ENCODE measurements around the gene NLRC5. TPM values are rescaled to one million over a fixed set of nuclear protein-coding genes. Genes with fewer than 3 reads are reported as not detected.
"Not testable (repeated sequence)": the region's sequence is repeated elsewhere in the genome, so short reads cannot be mapped to it uniquely, and the experiment has no call there.

The NLRC5 gene
- total RNA-seq, 1 experiment from 2014 or later, result 29.4 TPM

DNA sequence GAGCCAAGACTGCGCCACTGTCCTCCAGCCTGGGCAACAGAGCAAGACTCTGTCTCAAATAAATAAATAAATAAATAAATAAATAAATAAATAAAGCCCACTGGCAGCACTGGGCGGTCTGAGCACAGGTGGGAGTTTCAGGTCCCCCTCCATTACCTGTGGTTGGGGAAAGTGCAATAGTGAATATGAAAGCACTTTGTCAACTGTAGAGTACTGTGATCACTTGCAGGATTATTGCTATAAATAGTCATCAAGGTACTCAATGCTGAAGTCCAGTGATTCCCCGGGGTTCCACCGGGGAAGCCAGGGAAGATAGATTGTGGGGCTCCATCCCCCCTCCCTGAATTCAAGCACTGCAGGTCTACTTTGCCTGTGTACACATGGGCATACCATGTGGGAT, 60.3 kb downstream of the NLRC5 start:
- Histone ChIP-seq H3K4me3 (no peak overlapping the region), H3K36me3 (peaks cover 57% of the 10 kb centered on the region), H3K27me3 (replicated peaks) (no peaks in the 10 kb centered on the region), H3K4me1 (replicated peaks) (no peaks in the 10 kb centered on the region), H3K27ac (no peak overlapping the region), H3K9me3 (replicated peaks) (no peaks in the 10 kb centered on the region)
- no peak for DNase-seq (ENCODE audit: low read depth in 1 of 2, low spot score in 2 of 2)

DNA sequence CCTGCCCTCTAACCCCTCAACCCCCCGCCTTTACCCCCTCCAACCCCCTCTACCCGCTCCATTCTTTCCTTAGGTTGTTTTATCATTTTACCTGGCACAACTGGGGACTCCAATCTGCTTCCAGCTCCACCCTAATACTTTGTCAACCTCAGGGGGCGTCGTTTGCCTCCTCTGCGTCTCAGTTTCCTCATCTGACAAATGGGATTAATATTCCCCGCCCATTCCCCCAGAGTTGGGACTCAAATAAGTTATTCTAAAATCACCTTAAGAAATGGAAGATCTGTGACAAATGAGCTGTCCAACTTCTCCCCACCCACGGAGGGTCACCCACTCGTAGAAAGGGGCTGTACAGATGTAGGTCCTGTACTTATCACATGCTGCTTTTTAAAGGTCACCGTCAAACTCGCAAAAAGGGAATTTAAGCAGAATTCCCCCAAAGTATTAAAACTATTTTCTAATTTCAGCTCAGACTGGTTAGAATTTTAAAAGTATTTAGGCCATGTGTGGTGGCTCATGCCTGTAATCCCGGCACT, 62.4 kb downstream of the NLRC5 start:
- no peaks in the 10 kb centered on the region for H3K27me3 ChIP-seq (replicated peaks)
- peaks cover 52% of the 10 kb centered on the region for H3K36me3 ChIP-seq
- no peak overlapping the region for H3K27ac ChIP-seq
- H3K9me3 ChIP-seq (replicated peaks), result no peaks in the 10 kb centered on the region
- H3K4me3 ChIP-seq, result no peak overlapping the region
- DNase-seq (ENCODE audit: low read depth in 1 of 2, low spot score in 2 of 2), result no peak
- H3K4me1 ChIP-seq (replicated peaks), result no peaks in the 10 kb centered on the region

DNA sequence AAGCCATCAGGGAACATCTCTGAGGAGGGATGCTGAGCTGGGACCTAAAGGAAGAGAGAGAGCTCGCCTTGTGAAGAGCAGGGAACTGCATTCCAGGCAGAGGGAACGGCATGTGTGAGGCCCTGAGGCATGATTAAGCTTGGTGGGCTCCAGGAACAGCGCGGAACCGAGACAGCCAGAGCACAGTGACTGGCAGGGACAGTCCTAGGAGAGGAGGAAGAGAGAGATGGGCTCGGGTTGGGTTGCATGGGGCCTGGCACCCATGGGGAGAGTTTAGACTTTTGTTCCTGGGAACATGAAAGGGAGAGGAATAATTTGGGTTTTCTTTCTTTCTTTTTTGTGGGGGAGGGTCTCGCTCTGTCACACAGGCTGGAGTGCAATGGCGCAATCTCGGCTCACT, 63.8 kb downstream of the NLRC5 start:
- Histone ChIP-seq H3K36me3 (peaks cover 56% of the 10 kb centered on the region), H3K4me1 (replicated peaks) (no peaks in the 10 kb centered on the region), H3K27me3 (replicated peaks) (no peaks in the 10 kb centered on the region), H3K27ac (no peak overlapping the region), H3K9me3 (replicated peaks) (no peaks in the 10 kb centered on the region), H3K4me3 (no peak overlapping the region)
- no peak for DNase-seq (ENCODE audit: low read depth in 1 of 2, low spot score in 2 of 2)

DNA sequence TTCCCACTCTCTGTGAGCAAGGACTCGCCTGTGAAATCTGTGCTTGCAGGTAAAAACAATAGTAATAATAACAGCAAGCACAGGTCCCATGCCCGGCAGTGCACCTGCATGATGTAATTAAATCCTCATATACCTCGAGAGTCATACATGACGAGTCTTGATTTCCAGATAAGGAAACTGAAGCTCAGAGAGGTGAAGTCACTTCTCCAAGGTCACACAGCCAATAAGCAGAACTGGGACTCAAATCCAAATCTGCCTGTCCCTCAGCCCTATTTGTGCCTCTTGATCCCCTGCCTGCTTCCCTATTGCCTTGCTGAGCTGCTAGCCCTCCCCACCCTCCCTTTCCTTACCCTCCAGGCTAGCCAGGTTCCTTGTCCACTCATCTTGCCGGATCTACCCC, 65.0 kb downstream of the NLRC5 start:
- H3K27ac ChIP-seq, result no peak overlapping the region
- no peaks in the 10 kb centered on the region for H3K9me3 ChIP-seq (replicated peaks)
- H3K4me1 ChIP-seq (replicated peaks), result no peaks in the 10 kb centered on the region
- no peak overlapping the region for H3K4me3 ChIP-seq
- H3K27me3 ChIP-seq (replicated peaks), result no peaks in the 10 kb centered on the region
- H3K36me3 ChIP-seq, result peaks cover 64% of the 10 kb centered on the region
- no peak for DNase-seq (ENCODE audit: low read depth in 1 of 2, low spot score in 2 of 2)

DNA sequence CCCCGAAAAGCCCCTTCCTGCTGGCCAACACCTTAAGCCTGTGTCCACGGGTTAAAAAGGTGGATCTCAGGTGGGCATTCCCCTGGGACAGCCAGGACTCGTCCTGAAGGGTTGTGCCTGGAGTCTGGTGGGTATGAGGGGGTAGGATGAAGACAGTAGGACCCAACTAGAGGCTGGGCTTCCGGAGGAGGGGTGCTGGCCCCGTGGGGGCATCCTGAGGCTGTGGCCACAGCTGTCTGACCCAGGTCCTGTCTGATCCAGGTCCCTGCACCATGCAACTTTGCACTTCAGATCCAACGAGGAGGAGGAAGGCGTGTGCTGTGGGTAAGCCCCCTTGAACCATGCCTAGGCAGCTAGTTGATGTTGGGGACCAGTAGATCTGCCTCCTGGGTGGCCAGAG, 65.4 kb downstream of the NLRC5 start:
- Histone ChIP-seq H3K27me3 (replicated peaks) (no peaks in the 10 kb centered on the region), H3K27ac (no peak overlapping the region), H3K36me3 (peaks cover 67% of the 10 kb centered on the region), H3K9me3 (replicated peaks) (no peaks in the 10 kb centered on the region), H3K4me1 (replicated peaks) (no peaks in the 10 kb centered on the region), H3K4me3 (no peak overlapping the region)
- DNase-seq (ENCODE audit: low read depth in 1 of 2, low spot score in 2 of 2), result no peak

DNA sequence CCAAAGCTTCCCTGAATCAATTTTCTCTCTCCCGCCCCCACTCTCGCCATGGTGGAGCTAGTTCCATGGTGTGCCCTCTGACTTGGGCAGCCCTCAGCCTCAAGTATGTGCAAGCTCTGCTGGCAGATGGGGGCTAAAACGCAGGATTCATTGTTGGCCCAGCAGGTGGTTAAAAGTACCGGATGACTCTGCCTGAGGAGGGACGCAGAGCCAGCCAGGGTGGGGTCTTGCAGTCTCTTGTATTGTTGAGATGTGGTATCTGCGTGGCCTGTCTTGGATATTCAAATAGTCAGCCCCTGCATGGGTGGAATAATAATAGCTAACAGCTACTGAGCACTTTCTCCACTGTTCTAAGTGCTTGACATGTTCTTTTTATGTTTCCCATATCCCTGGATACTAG, 66.3 kb downstream of the NLRC5 start:
- no peak overlapping the region for H3K27ac ChIP-seq
- H3K36me3 ChIP-seq, result peaks cover 72% of the 10 kb centered on the region
- H3K4me3 ChIP-seq, result no peak overlapping the region
- H3K4me1 ChIP-seq (replicated peaks), result peaks cover 6% of the 10 kb centered on the region; the same call in 1 of the 2 replicates
- no peaks in the 10 kb centered on the region for H3K27me3 ChIP-seq (replicated peaks)
- DNase-seq (ENCODE audit: low read depth in 1 of 2, low spot score in 2 of 2), result no peak
- no peaks in the 10 kb centered on the region for H3K9me3 ChIP-seq (replicated peaks)

DNA sequence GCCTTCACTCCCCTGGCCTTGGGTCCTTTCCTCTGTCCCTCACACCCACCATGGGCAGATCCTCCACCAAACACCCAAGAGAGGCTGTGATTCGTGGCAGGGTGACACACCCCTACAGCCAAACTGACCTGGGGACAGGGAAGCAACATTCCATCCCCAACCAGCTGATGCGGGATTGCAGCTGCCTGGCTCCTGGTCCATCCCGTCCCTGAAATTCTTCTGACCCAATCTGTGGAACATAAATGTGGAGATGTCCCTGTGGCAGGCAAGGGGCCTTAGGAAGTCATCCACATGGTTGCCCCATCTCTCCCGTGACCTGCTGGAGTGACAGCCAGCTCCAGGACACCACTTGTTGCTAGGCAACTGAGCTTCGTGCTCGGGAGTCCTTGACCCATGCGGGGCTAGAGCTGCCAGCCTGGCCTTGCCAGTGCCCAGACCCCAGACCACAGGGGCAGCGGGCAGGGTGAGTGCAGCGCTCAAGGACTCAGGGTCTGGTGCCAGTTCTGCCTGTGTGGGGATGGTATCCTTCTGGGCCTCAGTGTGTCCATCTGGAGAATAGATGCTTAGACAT, 69.0 kb downstream of the NLRC5 start:
- no peak overlapping the region for H3K27ac ChIP-seq
- no peak overlapping the region for H3K4me3 ChIP-seq
- H3K4me1 ChIP-seq (replicated peaks), result peaks cover 16% of the 10 kb centered on the region
- no peaks in the 10 kb centered on the region for H3K9me3 ChIP-seq (replicated peaks)
- H3K36me3 ChIP-seq, result peaks cover 68% of the 10 kb centered on the region
- no peaks in the 10 kb centered on the region for H3K27me3 ChIP-seq (replicated peaks)
- DNase-seq (ENCODE audit: low read depth in 1 of 2, low spot score in 2 of 2), result no peak

DNA sequence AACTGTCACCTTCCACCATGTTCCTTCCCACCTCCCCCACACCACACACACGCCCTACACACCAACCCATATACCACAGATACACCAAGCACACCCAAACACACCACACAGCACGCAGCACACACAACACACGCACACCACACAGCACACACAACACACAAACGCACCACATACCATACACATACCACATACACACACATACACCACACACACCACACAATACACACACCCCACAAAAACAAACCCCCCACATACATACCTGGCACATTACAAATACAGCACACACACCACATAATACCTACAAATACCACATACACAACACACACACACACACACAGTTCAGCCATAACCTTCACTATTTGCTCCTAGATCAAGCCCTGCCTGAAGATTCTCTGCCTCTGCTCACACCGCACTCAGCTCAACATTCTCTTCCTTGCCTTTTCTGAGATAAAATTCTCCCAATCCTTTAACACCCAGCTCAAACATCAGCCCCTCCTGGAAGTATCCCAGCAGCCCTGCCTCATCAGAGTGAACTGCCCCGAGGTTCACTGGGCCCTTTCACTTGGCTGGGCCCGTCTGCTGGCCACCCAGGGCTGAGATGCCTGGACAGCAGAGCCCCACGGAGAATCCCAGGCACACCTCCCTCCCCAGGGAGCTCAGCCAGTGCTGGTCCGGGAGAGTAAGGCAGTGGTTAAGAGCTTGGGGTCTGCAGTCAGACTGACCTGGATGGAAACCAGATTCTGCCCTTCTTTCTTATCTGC, 71.1 kb downstream of the NLRC5 start:
- H3K27me3 ChIP-seq (replicated peaks), result no peaks in the 10 kb centered on the region
- no peak for DNase-seq (ENCODE audit: low read depth in 1 of 2, low spot score in 2 of 2)
- no peak overlapping the region for H3K27ac ChIP-seq
- H3K9me3 ChIP-seq (replicated peaks), result no peaks in the 10 kb centered on the region
- H3K36me3 ChIP-seq, result peaks cover 53% of the 10 kb centered on the region
- H3K4me3 ChIP-seq, result no peak overlapping the region
- H3K4me1 ChIP-seq (replicated peaks), result peaks cover 16% of the 10 kb centered on the region

DNA sequence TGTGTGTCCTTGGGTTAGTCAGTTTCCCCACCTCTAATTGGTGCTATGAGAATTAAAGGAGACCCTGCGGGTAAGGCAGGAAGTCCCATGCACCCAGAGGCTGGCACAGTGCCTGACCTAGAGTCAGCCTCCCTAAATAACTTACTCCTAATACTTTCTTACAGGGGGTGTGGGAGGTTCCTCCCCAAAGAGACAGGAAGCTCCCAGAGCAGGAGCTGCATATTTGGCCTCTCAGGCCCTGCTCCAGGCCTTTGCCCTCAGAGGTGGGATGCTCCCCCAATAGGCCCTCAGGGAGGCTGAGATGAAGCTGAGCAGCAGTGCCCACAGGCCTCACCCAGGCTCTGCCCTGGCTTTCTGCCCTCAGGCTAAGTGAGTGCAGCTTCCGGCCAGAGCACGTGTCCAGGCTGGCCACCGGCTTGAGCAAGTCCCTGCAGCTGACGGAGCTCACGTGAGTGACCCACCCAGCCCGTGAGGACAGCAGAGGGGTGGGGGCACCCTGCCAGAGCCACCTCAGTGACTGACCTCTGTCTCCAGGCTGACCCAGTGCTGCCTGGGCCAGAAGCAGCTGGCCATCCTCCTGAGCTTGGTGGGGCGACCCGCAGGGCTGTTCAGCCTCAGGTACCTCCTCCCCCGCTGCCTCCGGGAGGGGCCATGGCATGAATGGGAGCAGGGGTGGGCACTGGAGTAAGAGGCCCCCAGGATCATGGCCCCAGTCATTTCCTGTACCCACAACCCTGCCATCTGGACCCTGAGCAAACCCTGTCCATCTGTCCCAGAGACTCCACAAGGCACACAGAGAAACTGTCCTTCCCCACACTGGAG, 71.9 kb downstream of the NLRC5 start:
- H3K4me1 ChIP-seq (replicated peaks), result peaks cover 16% of the 10 kb centered on the region
- no peak overlapping the region for H3K27ac ChIP-seq
- no peaks in the 10 kb centered on the region for H3K9me3 ChIP-seq (replicated peaks)
- H3K27me3 ChIP-seq (replicated peaks), result no peaks in the 10 kb centered on the region
- DNase-seq (ENCODE audit: low read depth in 1 of 2, low spot score in 2 of 2), result no peak
- H3K4me3 ChIP-seq, result no peak overlapping the region
- peaks cover 47% of the 10 kb centered on the region for H3K36me3 ChIP-seq

DNA sequence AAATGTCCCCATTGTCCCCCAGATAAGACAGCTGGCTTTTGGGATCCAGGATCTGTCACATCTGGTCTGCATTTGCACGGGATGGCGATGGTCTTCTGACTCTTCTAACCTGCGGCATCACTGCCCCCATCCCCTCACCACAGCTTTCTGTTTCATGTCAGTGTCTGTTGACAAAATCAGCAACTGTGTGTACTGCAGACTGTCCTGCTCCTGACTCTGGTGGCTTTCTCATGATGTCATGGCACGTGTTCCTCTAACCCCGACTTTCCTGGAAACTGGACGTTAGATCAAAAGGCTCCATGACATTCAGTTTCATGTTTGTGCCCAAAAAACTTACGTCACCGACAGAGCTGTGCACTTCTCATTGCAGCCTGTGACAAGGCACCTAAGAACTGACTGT, 73.0 kb downstream of the NLRC5 start:
- H3K27ac ChIP-seq, result no peak overlapping the region
- no peak overlapping the region for H3K4me3 ChIP-seq
- DNase-seq (ENCODE audit: low read depth in 1 of 2, low spot score in 2 of 2), result no peak
- H3K9me3 ChIP-seq (replicated peaks), result no peaks in the 10 kb centered on the region
- peaks cover 39% of the 10 kb centered on the region for H3K36me3 ChIP-seq
- H3K27me3 ChIP-seq (replicated peaks), result no peaks in the 10 kb centered on the region
- peaks cover 16% of the 10 kb centered on the region for H3K4me1 ChIP-seq (replicated peaks)

DNA sequence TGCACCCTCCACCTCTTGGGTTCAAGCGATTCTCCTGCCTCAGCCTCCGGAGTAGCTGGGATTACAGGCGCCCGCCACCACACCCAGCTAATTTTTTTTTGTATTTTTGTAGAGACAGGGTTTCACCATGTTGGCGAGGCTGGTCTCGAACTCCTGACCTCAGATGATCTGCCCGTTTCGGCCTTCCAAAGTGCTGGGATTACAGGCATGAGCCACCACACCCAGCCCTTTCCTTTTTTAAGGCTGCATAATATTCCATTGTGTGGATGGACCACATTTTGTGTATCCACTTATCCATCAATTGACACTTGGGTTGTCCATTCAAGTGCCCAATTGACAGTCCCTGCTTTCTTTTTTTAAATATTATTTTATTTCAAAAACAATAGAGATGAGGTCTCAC, 73.8 kb downstream of the NLRC5 start:
- not testable (repeated sequence) for H3K27me3 ChIP-seq (replicated peaks); H3K4me3 ChIP-seq; H3K27ac ChIP-seq; DNase-seq (ENCODE audit: low read depth in 1 of 2, low spot score in 2 of 2); H3K9me3 ChIP-seq (replicated peaks)
- H3K4me1 ChIP-seq (replicated peaks), result peaks cover 16% of the 10 kb centered on the region
- peaks cover 31% of the 10 kb centered on the region for H3K36me3 ChIP-seq

DNA sequence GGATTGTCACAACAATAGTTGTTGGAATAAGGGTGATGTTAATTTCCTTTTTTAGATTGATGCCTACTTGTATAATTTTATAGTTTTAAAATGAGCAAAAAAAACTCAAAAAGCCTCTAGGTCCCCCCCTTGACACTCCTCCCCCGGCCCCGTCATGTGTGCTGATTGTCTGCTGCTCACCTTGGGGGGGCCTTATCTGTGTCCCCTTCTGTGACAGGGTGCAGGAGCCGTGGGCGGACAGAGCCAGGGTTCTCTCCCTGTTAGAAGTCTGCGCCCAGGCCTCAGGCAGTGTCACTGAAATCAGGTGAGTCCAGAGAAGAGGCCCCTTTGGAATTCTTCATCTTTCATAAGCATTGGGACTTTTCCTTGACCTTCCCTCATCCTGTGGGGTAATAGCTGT, 75.6 kb downstream of the NLRC5 start:
- no peak overlapping the region for H3K27ac ChIP-seq
- H3K36me3 ChIP-seq, result peaks cover 20% of the 10 kb centered on the region
- no peak for DNase-seq (ENCODE audit: low read depth in 1 of 2, low spot score in 2 of 2)
- H3K27me3 ChIP-seq (replicated peaks), result no peaks in the 10 kb centered on the region
- H3K4me1 ChIP-seq (replicated peaks), result peaks cover 16% of the 10 kb centered on the region
- no peaks in the 10 kb centered on the region for H3K9me3 ChIP-seq (replicated peaks)
- no peak overlapping the region for H3K4me3 ChIP-seq

DNA sequence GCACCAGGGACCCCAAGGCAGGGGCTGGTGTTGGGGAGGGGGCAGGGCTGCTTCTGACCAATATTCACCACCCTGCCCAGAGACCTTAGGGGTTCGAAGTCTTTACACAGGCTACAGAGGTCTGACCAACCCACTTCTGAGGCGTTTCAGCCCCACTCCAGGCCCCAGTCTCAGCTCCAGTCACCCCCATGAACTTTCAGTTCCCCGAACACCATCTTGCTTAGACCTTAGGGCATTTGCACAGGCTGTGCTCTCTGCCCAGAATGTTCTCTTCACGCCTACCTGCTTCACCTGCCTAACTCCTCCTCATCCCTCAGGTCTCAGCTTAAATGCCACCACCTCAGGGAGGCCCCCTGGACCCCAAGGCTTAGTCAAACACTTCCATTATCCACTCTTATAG, 77.3 kb downstream of the NLRC5 start:
- peaks cover 12% of the 10 kb centered on the region for H3K36me3 ChIP-seq
- H3K4me3 ChIP-seq, result no peak overlapping the region
- no peaks in the 10 kb centered on the region for H3K9me3 ChIP-seq (replicated peaks)
- no peaks in the 10 kb centered on the region for H3K27me3 ChIP-seq (replicated peaks)
- peaks cover under 1% of the 10 kb centered on the region; the same call in 1 of the 2 replicates for H3K4me1 ChIP-seq (replicated peaks)
- H3K27ac ChIP-seq, result no peak overlapping the region
- no peak for DNase-seq (ENCODE audit: low read depth in 1 of 2, low spot score in 2 of 2)

DNA sequence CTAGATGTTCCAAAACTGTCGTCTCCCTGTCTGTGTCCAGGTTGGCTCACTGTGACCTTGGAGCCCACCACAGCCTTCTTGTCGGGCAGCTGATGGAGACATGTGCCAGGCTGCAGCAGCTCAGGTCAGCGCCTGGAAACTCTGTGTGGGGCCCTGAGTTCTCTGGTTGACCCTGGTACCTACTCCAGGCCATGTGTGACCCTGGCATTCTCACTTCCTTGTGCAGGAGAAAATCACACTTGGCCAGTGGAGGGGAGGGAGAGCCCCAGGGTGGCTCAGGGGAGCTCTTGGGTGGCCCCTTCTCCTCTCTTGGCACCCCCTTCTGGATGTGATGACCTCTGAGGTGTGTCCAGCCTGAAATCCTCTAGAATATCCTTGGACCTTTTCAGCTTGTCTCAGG, 78.0 kb downstream of the NLRC5 start:
- Histone ChIP-seq H3K36me3 (peaks cover 11% of the 10 kb centered on the region), H3K27me3 (replicated peaks) (no peaks in the 10 kb centered on the region)
- no peak for DNase-seq (ENCODE audit: low read depth in 1 of 2, low spot score in 2 of 2)

More for the DNA sequence above, 78.0 kb downstream of the NLRC5 start:
- Histone ChIP-seq H3K4me1 (replicated peaks) (no peaks in the 10 kb centered on the region), H3K27ac (no peak overlapping the region), H3K4me3 (no peak overlapping the region), H3K9me3 (replicated peaks) (no peaks in the 10 kb centered on the region)
